GM23248 (cell line): Measurements from ENCODE around the gene MVB12B.

Experiments used
- EZH2 ChIP-seq: fragments of 200-600 bp; sonication (generic); IDR thresholded peaks from 2 replicates; pipeline ENCODE4 v1.6.1; 2018; ENCODE audit warnings: antibody characterized with exemption, mild to moderate bottlenecking; ENCODE audit not compliant: insufficient read depth, poor library complexity, severe bottlenecking
- EZH2phosphoT487 ChIP-seq: fragments of 200-600 bp; sonication (generic); IDR thresholded peaks from 2 replicates; pipeline ENCODE4 v1.6.1; 2018; ENCODE audit warnings: antibody characterized with exemption, moderate library complexity, mild to moderate bottlenecking, low read depth; ENCODE audit not compliant: insufficient read depth

DNA sequence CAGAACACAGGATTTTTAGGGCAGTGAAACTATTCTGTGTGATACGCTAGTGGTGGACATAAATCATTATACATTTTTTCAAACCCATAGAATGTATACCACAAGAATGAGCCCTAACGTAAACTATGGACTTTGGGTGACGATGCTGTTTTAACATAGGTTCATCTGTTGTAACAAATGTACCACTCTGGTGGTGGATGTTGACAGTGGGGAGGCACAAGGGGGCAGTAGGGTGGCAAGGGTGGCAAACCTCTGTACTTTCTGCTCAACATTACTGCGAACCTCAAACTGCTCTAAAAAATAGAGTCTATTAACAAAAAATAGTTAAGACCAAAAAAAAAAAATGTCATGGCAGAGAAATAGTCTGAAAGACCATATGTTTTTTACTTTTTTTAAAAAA lies 9.1 kb upstream of the MVB12B start:
- no peak for TF ChIP-seq EZH2
- TF ChIP-seq EZH2phosphoT487: no peak
